ENCODE measurements around the gene SHH. TPM values are rescaled to one million over a fixed set of nuclear protein-coding genes. Genes with fewer than 3 reads are reported as not detected.
A peak's percentile ranks its signal among the peaks of the same experiment; 100 is the strongest.

Gene SHH
- total RNA-seq, 5 donors from 2014 or later (not counting 1 experiment from before 2014, with no cell fraction given) = 0.06 TPM; not detected in 4

GRCh38 chr7:155751409-155751808 is 60.9 kb downstream of the SHH start:
- H3K4me3 Mint-ChIP-seq = no peak overlapping the region

GRCh38 chr7:155750255-155751125 is 61.8 kb downstream of the SHH start:
- DNase-seq (no peak), ATAC-seq (replicated peaks in 1 of 4) (no peak)
- no peaks in the 10 kb centered on the region for H3K9me3 ChIP-seq
- Mint-ChIP-seq H3K9me3 (no peaks in the 10 kb centered on the region), H3K4me3 (no peak overlapping the region), H3K27me3 (no peaks in the 10 kb centered on the region), H3K27ac (no peak overlapping the region), H3K36me3 (peaks cover 31% of the 10 kb centered on the region), H3K4me1 (peaks cover 72 to 87% (median 83%) of the 10 kb centered on the region in 3 donors)
- no peak overlapping the region for H3K4me3 ChIP-seq (ENCODE audit: control insufficient read depth in 1 of 2, extremely low read depth in 1 of 2, low read length in 1 of 2)
- CTCF ChIA-PET = interaction anchor here in 1 of 2 donors (0.6 kb wide), 1 partner anchor 1638 kb away, joined by 3 read pairs; no protein-coding TSS in a partner anchor
- H3K4me1 ChIP-seq (ENCODE audit: control insufficient read depth in 1 of 2, extremely low read depth in 1 of 2, insufficient read depth in 2 of 2, low read length in 2 of 2) = peaks cover 11 to 20% of the 10 kb centered on the region in 2 experiments
- POLR2A ChIA-PET = no interaction called here
- no peak overlapping the region for H3K27ac ChIP-seq (ENCODE audit: low read length)
- peaks cover 0 to 40% of the 10 kb centered on the region in 2 donors for H3K36me3 ChIP-seq (ENCODE audit: control insufficient read depth in 2 of 2, extremely low read depth in 1 of 2, insufficient read depth in 1 of 2, low read length in 1 of 2)
- no peaks in the 10 kb centered on the region for H3K27me3 ChIP-seq (replicated peaks in 1 of 2; ENCODE audit: control insufficient read depth in 2 of 2, extremely low read depth in 1 of 2, insufficient read depth in 2 of 2, low read length in 1 of 2)
- no CpG with 5 or more reads among the region's 5 CpGs for WGBS (ENCODE audit: insufficient coverage)

More at GRCh38 chr7:155751409-155751808, 60.9 kb downstream of the SHH start:
- Mint-ChIP-seq H3K36me3 (peaks cover 30% of the 10 kb centered on the region), H3K4me1 (peaks cover 74 to 86% (median 84%) of the 10 kb centered on the region in 3 donors), H3K27ac (peak overlapping the region in 1 of 2 donors; percentile 59), H3K9me3 (no peaks in the 10 kb centered on the region), H3K27me3 (no peaks in the 10 kb centered on the region)
- ChIA-PET POLR2A (no interaction called here), CTCF (no interaction called here)
- H3K9me3 ChIP-seq = no peaks in the 10 kb centered on the region
- no peak for DNase-seq
- no peak overlapping the region for H3K27ac ChIP-seq (ENCODE audit: low read length)
- no peaks in the 10 kb centered on the region for H3K27me3 ChIP-seq (replicated peaks in 1 of 2; ENCODE audit: control insufficient read depth in 2 of 2, extremely low read depth in 1 of 2, insufficient read depth in 2 of 2, low read length in 1 of 2)
- no peak overlapping the region for H3K4me3 ChIP-seq (ENCODE audit: control insufficient read depth in 1 of 2, extremely low read depth in 1 of 2, low read length in 1 of 2)
- WGBS (ENCODE audit: insufficient coverage) = 24% methylated on average over 2 of the region's 4 CpGs
- ATAC-seq (replicated peaks in 1 of 4) = no peak
- H3K4me1 ChIP-seq (ENCODE audit: control insufficient read depth in 1 of 2, extremely low read depth in 1 of 2, insufficient read depth in 2 of 2, low read length in 2 of 2) = peaks cover 11 to 20% of the 10 kb centered on the region in 2 experiments
- peaks cover 0 to 31% of the 10 kb centered on the region in 2 donors for H3K36me3 ChIP-seq (ENCODE audit: control insufficient read depth in 2 of 2, extremely low read depth in 1 of 2, insufficient read depth in 1 of 2, low read length in 1 of 2)

Other genes starting within 250 kb of the SHH start
- 100 to 1,000 TPM; 157 to 180 (median 170) TPM for gene RBM33, start 167.8 kb downstream of the SHH start, total RNA-seq

Data from T-cell (primary cell).